HG03571 (cell line): Measurements from ENCODE around the gene TOPORS.

Source experiments
- ATAC-seq: cut with Tn5 transposase; IDR thresholded peaks from one replicate; pipeline ENCODE4 v1.9.1; 2021; ENCODE audit not compliant: unreplicated experiment

The TOPORS gene

DNA sequence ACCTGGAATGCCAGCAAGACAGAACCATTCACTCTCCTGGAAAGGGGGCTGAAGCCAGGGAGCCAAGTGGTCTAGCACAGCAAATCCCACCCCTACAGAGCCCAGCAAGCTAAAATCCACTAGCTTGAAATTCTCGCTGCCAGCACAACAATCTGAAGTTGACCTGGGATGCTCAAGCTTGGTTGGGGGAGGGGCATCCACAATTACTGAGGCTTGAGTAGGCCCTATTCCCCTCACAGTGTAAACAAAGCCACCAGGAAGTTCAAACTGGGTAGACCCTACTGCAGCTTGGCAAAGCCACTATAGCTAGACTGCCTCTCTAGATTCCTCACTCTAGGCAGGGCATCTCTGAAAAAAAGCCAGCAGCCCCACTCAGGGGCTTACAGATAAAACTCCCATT lies 43.7 kb downstream of the TOPORS start:
- ATAC-seq = no peak

GRCh38 chr9:32503008-32503407 lies 49.4 kb downstream of the TOPORS start:
- no peak for ATAC-seq

- ATAC-seq = no peak
Measured at GRCh38 chr9:32502464-32502863, 49.9 kb downstream of the TOPORS start.

DNA sequence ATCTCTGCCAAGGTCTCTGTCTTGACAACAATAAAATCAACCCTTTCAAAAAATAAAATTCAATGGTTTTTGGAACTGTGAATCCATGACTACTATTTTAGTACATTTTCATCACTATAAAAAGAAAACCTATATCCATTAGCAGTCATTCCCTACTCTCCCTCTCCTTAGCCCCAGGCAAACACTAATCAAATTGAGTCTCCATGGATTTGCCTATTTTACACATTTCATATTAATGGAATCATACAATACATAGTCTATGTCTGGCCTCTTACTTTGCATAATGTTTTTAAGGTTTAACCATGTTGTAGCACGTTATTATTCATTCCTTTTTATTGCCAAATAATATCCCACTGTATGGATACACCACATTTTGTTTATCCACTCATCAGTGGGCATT lies 50.5 kb downstream of the TOPORS start:
- ATAC-seq = no peak

- no peak for ATAC-seq
Measured at GRCh38 chr9:32500768-32501167, 51.6 kb downstream of the TOPORS start.

DNA sequence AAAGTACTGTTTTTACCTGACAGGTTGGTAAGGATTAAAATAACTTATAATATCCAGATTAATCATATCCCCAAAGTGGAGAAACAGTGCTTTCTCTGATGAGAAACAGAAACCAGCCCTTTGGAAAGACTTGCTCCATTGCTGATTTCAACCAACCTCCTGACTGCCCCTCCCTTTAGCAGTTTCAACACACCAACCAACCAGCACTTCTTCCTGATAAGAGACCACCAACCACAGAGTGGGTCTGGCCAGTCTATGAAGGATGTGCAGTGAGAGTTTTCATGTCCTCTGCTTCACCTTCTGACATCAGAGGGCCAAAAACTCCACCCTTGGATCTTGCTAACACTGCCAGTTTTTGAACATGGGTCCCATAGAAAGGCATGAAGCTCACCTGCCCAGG lies 54.5 kb downstream of the TOPORS start:
- no peak for ATAC-seq

DNA sequence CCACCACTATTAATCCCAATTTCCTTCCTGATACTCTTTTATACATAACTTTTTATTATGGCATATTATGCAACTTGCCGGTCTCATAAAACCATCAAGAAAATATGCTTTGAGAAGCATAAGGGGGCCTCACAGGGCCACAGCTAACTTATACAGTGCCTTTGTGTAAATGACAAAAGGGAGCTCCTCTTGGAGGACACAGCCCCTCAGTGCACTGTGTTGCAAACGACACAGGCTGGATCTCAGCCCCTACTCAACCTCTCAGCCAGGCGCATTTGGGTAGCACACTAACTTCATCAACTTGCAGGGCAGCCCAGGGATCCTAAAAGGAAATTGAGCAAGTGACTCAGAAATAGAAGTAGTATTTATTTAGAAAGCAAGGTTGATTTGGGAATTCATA lies 61.8 kb downstream of the TOPORS start:
- no peak for ATAC-seq
